ENCODE data around the gene NTM. TPM values are rescaled to one million over a fixed set of nuclear protein-coding genes. Genes with fewer than 3 reads are reported as not detected.

The NTM gene
- total RNA-seq, 1 experiment from 2014 or later, result 9.9 TPM

- Histone ChIP-seq H4K20me1 (ENCODE audit: control insufficient read depth, insufficient read depth, insufficient read length) (no peaks in the 10 kb centered on the region), H3K27me3 (ENCODE audit: insufficient read depth, low read length) (no peaks in the 10 kb centered on the region), H2BK20ac (ENCODE audit: low read depth, low read length, poor library complexity, severe bottlenecking) (no peak overlapping the region), H3K4me2 (ENCODE audit: insufficient read depth, insufficient read length, low read length) (no peak overlapping the region), H3K4ac (ENCODE audit: low read depth, low read length) (no peak overlapping the region), H3K23ac (ENCODE audit: insufficient read length, low read depth, low read length) (no peak overlapping the region), H3K4me1 (ENCODE audit: insufficient read depth, low read length) (no peaks in the 10 kb centered on the region), H3K18ac (ENCODE audit: insufficient read length, low read depth, low read length) (no peak overlapping the region), H2AK5ac (ENCODE audit: insufficient read length, low read length) (no peak overlapping the region), H2BK5ac (ENCODE audit: insufficient read length, low read length) (no peak overlapping the region), H2BK12ac (ENCODE audit: insufficient read length, low read depth, low read length) (no peak overlapping the region), H3K27ac (ENCODE audit: insufficient read length, low read depth, low read length) (no peak overlapping the region), H3K14ac (ENCODE audit: insufficient read depth, low read length) (no peak overlapping the region), H3K79me2 (ENCODE audit: insufficient read depth, low read length) (no peaks in the 10 kb centered on the region), H3T11ph (ENCODE audit: low read length) (no peak overlapping the region), H2BK15ac (ENCODE audit: low read depth, low read length) (no peak overlapping the region), H3K56ac (ENCODE audit: insufficient read length, low read depth, low read length) (no peak overlapping the region), H3K79me1 (ENCODE audit: insufficient read depth, low read depth, low read length, poor library complexity, severe bottlenecking) (no peaks in the 10 kb centered on the region), H3K9ac (ENCODE audit: extremely low read depth, insufficient read length, low read length) (no peak overlapping the region), H4K5ac (ENCODE audit: insufficient read length, low read depth, low read length) (no peak overlapping the region), H4K8ac (replicated peaks; ENCODE audit: insufficient read length, low read depth, low read length) (no peak overlapping the region), H4K91ac (ENCODE audit: insufficient read length, low read depth, low read length) (no peak overlapping the region), H2BK120ac (ENCODE audit: low read depth, low read length, poor library complexity, severe bottlenecking) (no peak overlapping the region), H2AFZ (ENCODE audit: low read length) (no peak overlapping the region), H3K9me3 (ENCODE audit: control insufficient read depth, low read depth, low read length) (no peaks in the 10 kb centered on the region), H3K23me2 (ENCODE audit: insufficient read length, low read depth, low read length, poor library complexity, severe bottlenecking) (no peaks in the 10 kb centered on the region)
- WGBS (ENCODE audit: extremely low coverage, insufficient read length, low lambda C conversion rate), result no CpG with 5 or more reads among the region's 2 CpGs
- Mint-ChIP-seq H3K27ac (no peak overlapping the region), H3K27me3 (ENCODE audit: low read depth) (no peaks in the 10 kb centered on the region), H3K9me3 (no peaks in the 10 kb centered on the region; a peak in 2 of 5 replicates), H3K4me3 (no peak overlapping the region), H3K36me3 (ENCODE audit: insufficient read depth in 1 of 3, low read depth in 3 of 3) (peaks cover 0 to 11% (median 6%) of the 10 kb centered on the region in 3 experiments; a peak in 4 of 7 replicates), H3K4me1 (peaks cover 0 to 5% of the 10 kb centered on the region in 2 experiments; a peak in 1 of 4 replicates)
- DNase-seq, result no peak
- no peak for TF ChIP-seq CTCF (conservative IDR thresholded peaks at IDR 0.05)
Measured at GRCh38 chr11:131386408-131386807, 16.0 kb downstream of the NTM start.
